Keratinocyte (primary cell): ENCODE data around the gene LZTS2.

ENCODE experiments used
- CTCF ChIP-seq, 3 experiments: IDR thresholded peaks in 1 of 3; conservative IDR thresholded peaks in 1 of 3; optimal IDR thresholded peaks in 1 of 3; 2 replicates in 2 of 3; 3 replicates in 1 of 3; pipeline versions ENCODE3 to v1.5.1; 2011; ENCODE audit warnings: low read length in 3 of 3, mild to moderate bottlenecking in 3 of 3, moderate library complexity in 2 of 3, control low read depth in 1 of 3, inconsistent platforms in 1 of 3; ENCODE audit not compliant: insufficient read depth in 2 of 3; ENCODE audit errors: extremely low read depth in 1 of 3
- EZH2 ChIP-seq: IDR thresholded peaks from one replicate; pipeline ENCODE4 v1.6.1; 2012; ENCODE audit warnings: inconsistent platforms, mild to moderate bottlenecking, low read length, moderate library complexity

- TF ChIP-seq CTCF (optimal IDR thresholded peaks at IDR 0.05 in 1 of 3, IDR thresholded peaks at IDR 0.05 in 1 of 3, conservative IDR thresholded peaks at IDR 0.05 in 1 of 3; ENCODE audit: extremely low read depth in 1 of 3, insufficient read depth in 2 of 3, low read length in 3 of 3) (no peak), EZH2 (no peak)
Measured at GRCh38 chr10:101021239-101021638, 21.6 kb downstream of the LZTS2 start.
